ENCODE measurements around the gene KNL1. TPM values are rescaled to one million over a fixed set of nuclear protein-coding genes. Genes with fewer than 3 reads are reported as not detected.

KNL1 gene
- total RNA-seq, 1 donor from 2014 or later, result 12.1 TPM

DNA sequence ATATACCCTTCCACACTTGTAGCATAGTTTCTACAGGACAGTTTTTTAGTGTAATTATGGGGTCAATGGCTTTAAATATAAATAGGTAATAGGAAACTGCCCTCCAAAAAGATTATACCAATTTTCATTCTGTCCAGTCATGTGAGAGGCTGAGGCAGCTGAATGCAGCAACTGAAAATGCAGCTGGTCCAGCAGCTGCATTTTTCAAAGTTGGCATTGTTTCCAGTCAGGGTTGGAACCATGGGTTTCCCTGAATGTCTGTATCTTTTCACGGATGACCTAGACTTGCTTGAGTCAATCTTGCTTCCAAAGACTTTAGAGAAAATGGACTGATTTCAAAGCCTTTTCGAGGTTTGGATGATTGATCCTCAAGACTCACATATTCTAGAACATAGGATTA lies 9.9 kb upstream of the KNL1 start:
- TF ChIP-seq, protein P1, sequence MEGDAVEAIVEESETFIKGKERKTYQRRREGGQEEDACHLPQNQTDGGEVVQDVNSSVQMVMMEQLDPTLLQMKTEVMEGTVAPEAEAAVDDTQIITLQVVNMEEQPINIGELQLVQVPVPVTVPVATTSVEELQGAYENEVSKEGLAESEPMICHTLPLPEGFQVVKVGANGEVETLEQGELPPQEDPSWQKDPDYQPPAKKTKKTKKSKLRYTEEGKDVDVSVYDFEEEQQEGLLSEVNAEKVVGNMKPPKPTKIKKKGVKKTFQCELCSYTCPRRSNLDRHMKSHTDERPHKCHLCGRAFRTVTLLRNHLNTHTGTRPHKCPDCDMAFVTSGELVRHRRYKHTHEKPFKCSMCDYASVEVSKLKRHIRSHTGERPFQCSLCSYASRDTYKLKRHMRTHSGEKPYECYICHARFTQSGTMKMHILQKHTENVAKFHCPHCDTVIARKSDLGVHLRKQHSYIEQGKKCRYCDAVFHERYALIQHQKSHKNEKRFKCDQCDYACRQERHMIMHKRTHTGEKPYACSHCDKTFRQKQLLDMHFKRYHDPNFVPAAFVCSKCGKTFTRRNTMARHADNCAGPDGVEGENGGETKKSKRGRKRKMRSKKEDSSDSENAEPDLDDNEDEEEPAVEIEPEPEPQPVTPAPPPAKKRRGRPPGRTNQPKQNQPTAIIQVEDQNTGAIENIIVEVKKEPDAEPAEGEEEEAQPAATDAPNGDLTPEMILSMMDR (IDR thresholded peaks at IDR 0.05; ENCODE audit: unreplicated experiment), result no peak
- DNase-seq (ENCODE audit: low spot score, unreplicated experiment), result no peak
- Mint-ChIP-seq H3K9me3 (ENCODE audit: low read depth) (no peaks in the 10 kb centered on the region), H3K4me1 (ENCODE audit: low read depth) (no peaks in the 10 kb centered on the region), H3K27me3 (peaks cover 3% of the 10 kb centered on the region), H3K36me3 (ENCODE audit: insufficient read depth) (no peaks in the 10 kb centered on the region), H3K27ac (no peak overlapping the region), H3K4me3 (ENCODE audit: low read depth) (no peak overlapping the region)

DNA sequence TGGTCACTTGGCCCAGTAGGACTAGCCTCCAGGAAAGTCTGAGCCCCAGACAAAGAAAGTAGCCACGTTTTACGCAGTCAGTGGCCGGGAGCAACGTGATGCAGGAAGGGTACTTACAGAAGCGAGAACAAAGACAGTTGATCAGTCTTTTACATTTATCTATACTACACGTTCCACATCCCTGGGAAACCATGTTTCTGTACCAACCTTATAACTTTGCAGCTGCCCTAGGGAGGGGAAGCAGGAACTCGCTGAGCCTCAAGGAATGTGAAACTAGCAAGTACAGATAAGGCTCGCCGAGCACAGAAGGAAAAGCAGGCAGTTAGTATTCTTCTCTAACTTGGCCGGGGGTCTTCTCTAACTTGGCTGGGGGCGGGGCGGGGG lies 3.4 kb upstream of the KNL1 start:
- Mint-ChIP-seq H3K36me3 (ENCODE audit: insufficient read depth) (peaks cover 4% of the 10 kb centered on the region), H3K9me3 (ENCODE audit: low read depth) (no peaks in the 10 kb centered on the region), H3K4me1 (ENCODE audit: low read depth) (peaks cover 17% of the 10 kb centered on the region), H3K27me3 (no peaks in the 10 kb centered on the region), H3K4me3 (ENCODE audit: low read depth) (peak overlapping the region; percentile 50), H3K27ac (peak overlapping the region; percentile 83)
- no peak for DNase-seq (ENCODE audit: low spot score, unreplicated experiment)
- TF ChIP-seq, protein P1 (IDR thresholded peaks at IDR 0.05; ENCODE audit: unreplicated experiment), result no peak

DNA sequence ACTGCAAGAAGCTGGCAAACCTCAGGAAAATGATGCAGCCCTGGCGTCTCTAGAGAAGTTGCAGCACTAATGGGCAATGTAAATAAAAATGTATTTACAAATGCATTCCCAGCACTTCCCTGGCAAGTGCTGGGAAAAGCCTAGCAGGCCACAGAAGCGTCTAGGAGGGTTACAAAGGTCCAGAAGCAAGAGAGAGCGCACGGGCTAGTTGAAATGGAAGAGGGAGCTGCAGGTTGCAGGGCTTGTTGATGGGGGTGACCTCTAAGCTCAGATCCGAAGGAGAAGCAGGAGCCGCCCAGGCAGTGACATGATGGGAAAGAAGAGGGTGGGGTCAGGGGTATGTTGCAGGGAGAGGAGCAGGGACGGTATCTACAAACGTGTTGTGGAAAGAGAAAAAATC lies 2.7 kb upstream of the KNL1 start:
- Mint-ChIP-seq H3K27ac (no peak overlapping the region), H3K4me3 (ENCODE audit: low read depth) (no peak overlapping the region), H3K27me3 (no peaks in the 10 kb centered on the region)

DNA sequence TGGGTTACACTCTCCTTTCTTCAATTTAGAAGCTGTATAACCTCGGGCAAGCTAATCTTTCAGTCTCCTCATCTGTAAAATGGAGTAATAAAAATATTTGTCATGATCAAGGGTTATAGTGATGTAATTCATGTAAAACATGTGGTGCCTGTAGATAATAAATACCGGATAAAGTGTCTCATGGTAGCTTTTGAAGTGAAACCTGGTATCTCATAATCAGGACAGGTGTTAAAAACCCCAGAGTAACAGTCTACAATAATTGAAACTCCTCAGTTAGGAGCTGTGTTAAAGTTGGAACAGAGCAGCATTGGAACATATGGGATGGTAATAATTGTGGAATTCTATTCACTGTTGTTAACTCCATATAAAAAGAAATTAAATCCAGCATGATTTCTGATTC lies 884 bp upstream of the KNL1 start:
- H3K4me1 Mint-ChIP-seq (ENCODE audit: low read depth), result peaks cover 18% of the 10 kb centered on the region
- no peaks in the 10 kb centered on the region for H3K9me3 Mint-ChIP-seq (ENCODE audit: low read depth)
- peak overlapping the region; percentile 99 for H3K27ac Mint-ChIP-seq
- H3K36me3 Mint-ChIP-seq (ENCODE audit: insufficient read depth), result peaks cover 4% of the 10 kb centered on the region
- TF ChIP-seq, protein P1 (IDR thresholded peaks at IDR 0.05; ENCODE audit: unreplicated experiment), result no peak
- DNase-seq (ENCODE audit: low spot score, unreplicated experiment), result no peak
- no peaks in the 10 kb centered on the region for H3K27me3 Mint-ChIP-seq
- H3K4me3 Mint-ChIP-seq (ENCODE audit: low read depth), result no peak overlapping the region

More for the DNA sequence above, 2.7 kb upstream of the KNL1 start:
- no peaks in the 10 kb centered on the region for H3K9me3 Mint-ChIP-seq (ENCODE audit: low read depth)
- TF ChIP-seq, protein P1 (IDR thresholded peaks at IDR 0.05; ENCODE audit: unreplicated experiment), result no peak
- DNase-seq (ENCODE audit: low spot score, unreplicated experiment), result no peak
- H3K36me3 Mint-ChIP-seq (ENCODE audit: insufficient read depth), result peaks cover 4% of the 10 kb centered on the region
- H3K4me1 Mint-ChIP-seq (ENCODE audit: low read depth), result peaks cover 18% of the 10 kb centered on the region

DNA sequence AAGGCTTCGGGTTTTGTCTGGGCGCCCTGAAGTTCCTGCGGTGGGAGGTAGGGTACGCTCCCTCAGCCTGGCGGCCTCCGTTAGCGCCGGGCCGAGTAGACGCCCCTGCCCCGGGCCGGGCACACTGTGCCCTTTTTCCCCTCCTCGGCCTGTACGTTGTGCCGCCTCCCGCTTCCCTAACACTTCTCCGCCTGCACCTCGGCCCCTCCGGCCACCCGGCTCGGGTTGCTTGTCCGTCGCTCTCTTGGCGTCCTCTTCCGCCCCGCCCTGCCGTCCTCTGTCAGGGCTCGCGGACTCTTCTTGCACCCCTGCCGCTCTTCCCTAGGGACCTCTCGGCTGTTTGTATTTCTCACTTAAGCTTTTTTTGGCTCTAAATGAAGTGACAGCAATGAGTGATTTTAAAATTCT lies 384 bp downstream of the KNL1 start:
- peak overlapping the region; percentile 99 for H3K27ac Mint-ChIP-seq
- TF ChIP-seq, protein P1 (IDR thresholded peaks at IDR 0.05; ENCODE audit: unreplicated experiment), result no peak
- peak overlapping the region; percentile 98 for H3K4me3 Mint-ChIP-seq (ENCODE audit: low read depth)
- peaks cover 4% of the 10 kb centered on the region for H3K36me3 Mint-ChIP-seq (ENCODE audit: insufficient read depth)
- peaks cover 18% of the 10 kb centered on the region for H3K4me1 Mint-ChIP-seq (ENCODE audit: low read depth)
- no peaks in the 10 kb centered on the region for H3K27me3 Mint-ChIP-seq
- no peaks in the 10 kb centered on the region for H3K9me3 Mint-ChIP-seq (ENCODE audit: low read depth)
- peak; percentile 43 for DNase-seq (ENCODE audit: low spot score, unreplicated experiment)

All from progenitor cell of endocrine pancreas (in vitro differentiated cells).